A549 (cell line): ENCODE results near the gene SDHAF2.

Source experiments
- CTCF ChIP-seq: fragments of >200 bp; sonication (Bioruptor Twin); formaldehyde crosslinking; IDR thresholded peaks from 3 replicates; pipeline ENCODE4 v1.5.1; 2016
- EHMT2 ChIP-seq: fragments of 200-600 bp; sonication (generic); IDR thresholded peaks from 2 replicates; pipeline ENCODE4 v1.6.1; 2016; ENCODE audit warnings: antibody characterized with exemption, low read depth, mild to moderate bottlenecking, moderate library complexity
- HOXA7 ChIP-seq: fragments of 250-450 bp; sonication (Bioruptor Pico); IDR thresholded peaks from 2 replicates; pipeline ENCODE4 v1.5.0; 2020; ENCODE audit warnings: mild to moderate bottlenecking, moderate library complexity
- HOXB13 ChIP-seq: fragments of 250-450 bp; sonication (Bioruptor Pico); IDR thresholded peaks from 2 replicates; pipeline ENCODE4 v1.5.0; 2020; ENCODE audit warnings: low read depth, mild to moderate bottlenecking, moderate library complexity
- MAX ChIP-seq: IDR thresholded peaks from 2 replicates; pipeline ENCODE4 v1.6.1; 2012
- MYC ChIP-seq: IDR thresholded peaks from 2 replicates; pipeline ENCODE4 v1.6.1; 2012; ENCODE audit warnings: mild to moderate bottlenecking, inconsistent platforms, low read length, improper control_type of control experiment, borderline replicate concordance
- NFE2L2 ChIP-seq: fragments of 150-350 bp; conservative IDR thresholded peaks from 2 replicates; pipeline ENCODE4 v1.6.1; 2014; ENCODE audit warnings: low read length
- PBX3 ChIP-seq: IDR thresholded peaks from 2 replicates; pipeline ENCODE4 v1.6.1; 2012
- POLR2A ChIP-seq: IDR thresholded peaks from 2 replicates; pipeline ENCODE4 v1.6.1; 2012; ENCODE audit warnings: mild to moderate bottlenecking, low read length
- RAD21 ChIP-seq, 2 experiments: fragments of >200 bp in 1 of 2; sonication (Bioruptor Twin) in 1 of 2; formaldehyde crosslinking in 1 of 2; IDR thresholded peaks in 1 of 2; conservative IDR thresholded peaks in 1 of 2; 2 replicates in 1 of 2; 3 replicates in 1 of 2; pipeline ENCODE4 v1.6.1; 2012 to 2018; ENCODE audit warnings: inconsistent platforms in 1 of 2
- RNF2 ChIP-seq: fragments of 200-600 bp; sonication (generic); IDR thresholded peaks from 2 replicates; pipeline ENCODE4 v1.6.1; 2016; ENCODE audit warnings: low read depth, mild to moderate bottlenecking, antibody characterized with exemption, moderate library complexity, borderline replicate concordance

GRCh38 chr11:61415381-61415780, 14.5 kb upstream of the SDHAF2 start:
- TF ChIP-seq NFE2L2 = no peak
- TF ChIP-seq POLR2A = no peak
- TF ChIP-seq CTCF = no peak
- TF ChIP-seq HOXA7 (CRISPR knock-in tag) = no peak
- TF ChIP-seq PBX3 = no peak
- TF ChIP-seq RNF2 = no peak
- TF ChIP-seq EHMT2 = no peak
- TF ChIP-seq MYC = no peak
- no peak for TF ChIP-seq MAX
- no peak for TF ChIP-seq RAD21 (conservative IDR thresholded peaks at IDR 0.05 in 1 of 2, IDR thresholded peaks at IDR 0.05 in 1 of 2)
- no peak for TF ChIP-seq HOXB13
